WERI-Rb-1 (cell line): ENCODE data around the gene ADCY2.

ENCODE experiments used
- DNase-seq: peaks from one replicate; pipeline ENCODE4 v3.0.0-alpha.2; 2020
- H3K27ac ChIP-seq: fragments of 250-450 bp; sonication (Bioruptor Pico); 2 replicates; pipeline ENCODE4 v1.5.1; 2020; ENCODE audit warnings: mild to moderate bottlenecking, moderate library complexity
- H3K27me3 ChIP-seq: fragments of 250-450 bp; sonication (Bioruptor Pico); 2 replicates; pipeline ENCODE4 v1.5.1; 2021; ENCODE audit warnings: mild to moderate bottlenecking, low read depth, moderate library complexity; ENCODE audit not compliant: insufficient read depth, severe bottlenecking
- H3K36me3 ChIP-seq: fragments of 250-450 bp; sonication (Bioruptor Pico); 2 replicates; pipeline ENCODE4 v1.5.1; 2020; ENCODE audit warnings: mild to moderate bottlenecking, moderate library complexity
- H3K4me3 ChIP-seq: 2 replicates; pipeline ENCODE4 v1.5.1; 2011; ENCODE audit warnings: low read depth, mild to moderate bottlenecking, control low read depth, low read length
- H3K9me3 ChIP-seq: fragments of 250-450 bp; sonication (Bioruptor Pico); 2 replicates; pipeline ENCODE4 v1.5.1; 2021; ENCODE audit warnings: mild to moderate bottlenecking, moderate library complexity; ENCODE audit not compliant: severe bottlenecking
- CTCF ChIP-seq: IDR thresholded peaks from 2 replicates; pipeline ENCODE4 v1.5.1; 2011; ENCODE audit warnings: low read depth, mild to moderate bottlenecking, control low read depth, inconsistent platforms, low read length

Gene ADCY2

GRCh38 chr5:7714119-7714518, 318.2 kb downstream of the ADCY2 start:
- Histone ChIP-seq H3K4me3 (no peak overlapping the region), H3K9me3 (no peaks in the 10 kb centered on the region), H3K27ac (no peak overlapping the region), H3K27me3 (no peaks in the 10 kb centered on the region), H3K36me3 (peaks cover 56% of the 10 kb centered on the region)
- no peak for DNase-seq
- TF ChIP-seq CTCF, result no peak

DNA sequence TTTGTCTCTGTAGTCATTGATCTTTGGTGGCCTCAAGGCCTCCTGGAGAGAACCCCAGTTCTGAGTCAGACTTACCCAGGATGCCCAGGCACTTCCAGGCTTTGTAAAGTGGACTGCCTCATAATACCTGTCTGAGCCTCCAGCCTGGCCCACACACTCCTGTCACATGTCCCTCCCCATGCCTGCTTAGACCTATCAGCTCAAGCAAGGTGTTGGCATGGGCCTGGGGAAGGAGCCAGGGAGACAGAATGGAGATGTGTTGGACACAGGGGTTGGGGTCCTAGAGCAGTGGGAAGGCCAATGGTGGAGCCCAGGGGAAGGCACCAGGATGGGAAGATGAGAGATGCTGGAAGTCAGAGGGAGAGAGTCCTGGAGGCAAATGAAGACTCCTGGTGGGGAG, 318.8 kb downstream of the ADCY2 start:
- peaks cover 56% of the 10 kb centered on the region for H3K36me3 ChIP-seq
- TF ChIP-seq CTCF, result no peak
- H3K4me3 ChIP-seq, result no peak overlapping the region
- H3K27ac ChIP-seq, result no peak overlapping the region
- no peaks in the 10 kb centered on the region for H3K9me3 ChIP-seq
- no peak for DNase-seq
- no peaks in the 10 kb centered on the region for H3K27me3 ChIP-seq

DNA sequence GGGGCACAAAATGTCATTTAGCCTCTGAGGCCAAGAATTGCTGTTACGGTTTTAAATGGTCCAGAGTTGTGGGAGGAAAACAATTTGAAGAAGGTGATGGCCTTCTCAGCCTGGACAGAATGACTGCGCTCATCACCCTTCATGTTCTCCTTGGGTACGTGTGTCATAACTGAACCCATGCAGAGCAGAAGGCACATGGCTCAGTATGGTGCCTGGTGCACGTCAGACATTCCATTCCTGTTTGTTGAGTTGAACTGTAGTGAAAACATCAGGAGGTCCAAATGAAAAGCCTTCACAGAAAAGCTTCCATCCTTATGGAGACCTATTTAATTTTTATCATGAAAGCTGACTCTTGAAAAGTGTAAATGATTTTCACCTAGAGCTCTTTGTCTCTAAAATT, 321.8 kb downstream of the ADCY2 start:
- Histone ChIP-seq H3K36me3 (peaks cover 45% of the 10 kb centered on the region), H3K9me3 (peaks cover 3% of the 10 kb centered on the region)
- no peak for TF ChIP-seq CTCF

GRCh38 chr5:7728076-7728475, 332.1 kb downstream of the ADCY2 start:
- Histone ChIP-seq H3K4me3 (no peak overlapping the region), H3K36me3 (peaks cover 7% of the 10 kb centered on the region), H3K27me3 (no peaks in the 10 kb centered on the region), H3K9me3 (no peaks in the 10 kb centered on the region), H3K27ac (no peak overlapping the region)
- DNase-seq, result no peak
- TF ChIP-seq CTCF, result no peak

More for the DNA sequence above, 321.8 kb downstream of the ADCY2 start:
- H3K4me3 ChIP-seq, result no peak overlapping the region
- no peaks in the 10 kb centered on the region for H3K27me3 ChIP-seq
- DNase-seq, result no peak
- no peak overlapping the region for H3K27ac ChIP-seq

DNA sequence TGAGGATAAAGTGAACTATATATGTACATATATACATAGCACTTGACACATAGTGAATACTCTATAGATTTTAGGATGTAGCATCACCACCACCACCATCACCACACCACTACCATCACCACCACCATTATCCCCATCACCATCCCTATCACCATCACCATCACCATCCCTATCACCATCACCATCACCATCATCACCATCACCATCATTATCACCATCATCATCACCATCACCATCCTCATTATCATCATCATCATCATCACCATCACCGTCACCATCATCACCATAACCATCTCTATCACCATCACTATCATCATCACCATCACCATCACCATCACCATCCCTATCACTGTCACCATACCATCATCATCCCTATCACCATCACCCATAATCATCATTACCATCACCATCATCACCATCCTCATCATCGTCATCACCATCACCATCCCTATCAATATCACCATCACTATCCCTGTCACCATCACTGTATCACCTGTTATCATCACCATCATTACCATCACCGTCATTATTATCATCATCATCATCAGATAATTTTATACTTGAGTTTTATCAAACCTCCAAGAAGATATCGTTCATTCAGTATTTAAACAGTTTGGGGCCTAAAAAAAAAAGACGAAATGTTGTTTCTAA, 345.6 kb downstream of the ADCY2 start:
- H3K4me3 ChIP-seq, result no peak overlapping the region
- peaks cover 12% of the 10 kb centered on the region for H3K36me3 ChIP-seq
- H3K9me3 ChIP-seq, result no peaks in the 10 kb centered on the region
- DNase-seq, result no peak
- H3K27me3 ChIP-seq, result no peaks in the 10 kb centered on the region
- H3K27ac ChIP-seq, result no peak overlapping the region
- TF ChIP-seq CTCF, result no peak

DNA sequence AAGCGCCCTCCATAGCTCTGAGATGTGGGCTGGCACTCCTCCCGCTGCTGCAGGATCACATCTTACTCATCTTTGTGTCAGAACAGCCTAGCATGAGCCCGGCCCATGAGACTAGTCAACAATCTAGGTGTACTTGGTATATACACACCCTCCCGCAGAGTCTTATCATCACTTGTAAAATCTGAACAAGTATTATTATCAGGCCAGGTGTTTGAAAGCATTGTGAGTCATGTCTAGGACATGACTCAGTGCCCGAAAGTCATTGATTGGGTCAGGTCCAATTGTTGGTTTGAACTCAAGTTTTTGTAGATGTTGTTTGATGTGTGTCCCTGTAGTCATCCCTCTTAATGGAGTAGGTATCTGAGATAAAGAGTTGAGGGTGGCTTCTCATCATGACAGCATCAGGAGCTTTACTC, 346.3 kb downstream of the ADCY2 start:
- no peak for DNase-seq
- Histone ChIP-seq H3K27me3 (no peaks in the 10 kb centered on the region), H3K9me3 (no peaks in the 10 kb centered on the region), H3K36me3 (peaks cover 12% of the 10 kb centered on the region), H3K27ac (no peak overlapping the region), H3K4me3 (no peak overlapping the region)
- TF ChIP-seq CTCF, result no peak
